Measurements from ENCODE around the gene OR6K2.
"Not testable (repeated sequence)": the region's sequence is repeated elsewhere in the genome, so short reads cannot be mapped to it uniquely, and the experiment has no call there.

The OR6K2 gene, protein sequence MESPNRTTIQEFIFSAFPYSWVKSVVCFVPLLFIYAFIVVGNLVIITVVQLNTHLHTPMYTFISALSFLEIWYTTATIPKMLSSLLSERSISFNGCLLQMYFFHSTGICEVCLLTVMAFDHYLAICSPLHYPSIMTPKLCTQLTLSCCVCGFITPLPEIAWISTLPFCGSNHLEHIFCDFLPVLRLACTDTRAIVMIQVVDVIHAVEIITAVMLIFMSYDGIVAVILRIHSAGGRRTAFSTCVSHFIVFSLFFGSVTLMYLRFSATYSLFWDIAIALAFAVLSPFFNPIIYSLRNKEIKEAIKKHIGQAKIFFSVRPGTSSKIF

DNA sequence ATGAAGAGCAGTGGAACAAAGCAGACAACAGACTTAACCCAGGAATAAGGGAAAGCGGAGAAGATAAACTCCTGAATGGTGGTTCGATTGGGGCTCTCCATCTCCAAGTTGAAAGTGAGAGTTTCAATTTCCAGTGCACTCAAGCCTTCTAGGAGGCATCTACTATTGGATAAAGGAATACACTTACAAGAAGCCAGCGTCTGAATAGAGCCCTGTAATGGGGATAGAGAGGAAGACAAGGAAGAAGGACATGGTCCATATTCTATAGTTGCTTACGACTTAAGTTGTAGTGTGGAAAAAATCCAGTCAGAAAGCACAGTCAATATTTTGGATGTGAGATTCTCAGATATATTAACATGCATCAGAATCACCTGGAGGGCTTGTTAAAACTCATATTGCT, at the start of gene OR6K2:
Gene OR6K2, minus strand, starts transcription at position 101 of the 400 bp plus-strand sequence. Its CDS starts 0 bp downstream, at position 101.
- in situ Hi-C loops (cut with HindIII; ENCODE audit: low sequenced_read_pairs) = no loop called here

DNA sequence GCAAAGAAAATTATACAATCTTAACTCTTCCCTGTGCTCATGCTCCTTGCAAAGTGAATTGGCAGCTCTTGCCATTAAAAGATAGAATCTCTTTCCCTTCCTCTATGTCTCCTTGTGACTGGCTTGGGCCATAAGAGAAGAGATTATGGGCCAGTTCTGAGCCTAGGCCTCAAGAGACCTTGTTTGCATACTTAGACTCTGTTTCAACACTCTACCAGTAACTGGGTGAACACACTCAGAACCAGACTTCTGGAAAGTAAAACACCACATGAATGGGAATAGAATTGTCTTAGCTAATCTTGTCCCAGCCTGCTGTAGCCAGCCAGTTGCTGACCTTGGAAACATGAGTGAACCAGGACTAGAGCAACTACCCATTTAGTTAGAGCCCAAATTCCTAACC, 35.4 kb upstream of the OR6K2 start:
- in situ Hi-C loops (cut with HindIII; ENCODE audit: low sequenced_read_pairs) = no loop called here

DNA sequence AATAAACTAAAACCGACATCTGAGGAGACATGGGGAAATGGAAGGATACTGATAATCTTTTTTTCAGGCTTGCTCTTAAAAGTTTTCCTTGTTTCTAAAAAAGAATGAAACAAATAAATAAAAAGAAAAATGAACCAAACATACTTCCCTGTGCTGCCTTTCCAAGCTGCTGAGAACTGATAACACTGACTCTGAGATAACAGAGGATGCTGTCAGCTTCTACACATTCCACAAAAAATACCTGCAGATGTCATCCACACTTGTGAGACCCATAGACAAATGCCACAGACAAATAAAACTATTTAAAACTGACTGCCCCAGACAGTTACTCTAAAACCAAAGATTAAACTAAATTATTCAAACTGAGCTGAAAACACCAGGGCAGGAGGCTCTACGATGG, 32.1 kb upstream of the OR6K2 start:
- in situ Hi-C loops (cut with HindIII; ENCODE audit: low sequenced_read_pairs) = no loop called here

DNA sequence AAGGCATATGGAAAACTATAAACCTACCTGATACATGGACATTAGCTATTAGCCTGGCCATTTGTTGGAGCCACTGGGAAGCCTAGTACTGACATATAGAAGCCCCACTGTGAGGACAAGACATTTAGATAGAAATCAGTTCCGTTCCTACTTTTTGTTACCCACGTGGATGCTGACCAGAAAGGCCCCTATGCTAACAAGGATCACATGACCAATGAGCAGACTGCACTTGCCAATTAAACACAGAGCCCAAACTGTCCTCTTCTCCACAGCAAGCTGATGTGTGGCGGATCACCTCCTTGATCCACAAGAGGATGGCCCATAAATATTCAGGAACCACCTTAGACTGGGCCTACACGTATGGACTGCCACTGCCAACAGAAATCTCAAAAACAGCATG, 31.3 kb upstream of the OR6K2 start:
- in situ Hi-C loops (cut with HindIII; ENCODE audit: low sequenced_read_pairs) = no loop called here

DNA sequence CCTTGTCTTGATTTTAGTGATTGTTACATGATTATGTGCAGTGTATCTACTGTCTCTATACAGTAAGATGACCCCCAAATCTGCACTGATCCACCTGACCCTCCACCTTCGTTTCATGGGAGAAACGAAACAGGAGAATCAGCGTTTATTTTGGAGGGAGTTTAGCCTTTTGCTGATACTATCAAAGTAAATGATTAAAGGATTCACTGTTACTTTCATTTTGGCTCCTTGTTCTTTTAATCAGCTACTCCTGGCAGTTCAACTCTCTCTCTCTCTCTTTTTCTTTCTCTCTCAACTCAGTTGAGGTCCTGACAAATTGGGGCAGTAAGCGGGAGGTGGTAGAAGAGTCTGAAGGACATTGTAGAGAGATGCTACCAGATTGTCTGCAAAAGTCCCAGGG, 30.0 kb upstream of the OR6K2 start:
- in situ Hi-C loops (cut with HindIII; ENCODE audit: low sequenced_read_pairs) = no loop called here

DNA sequence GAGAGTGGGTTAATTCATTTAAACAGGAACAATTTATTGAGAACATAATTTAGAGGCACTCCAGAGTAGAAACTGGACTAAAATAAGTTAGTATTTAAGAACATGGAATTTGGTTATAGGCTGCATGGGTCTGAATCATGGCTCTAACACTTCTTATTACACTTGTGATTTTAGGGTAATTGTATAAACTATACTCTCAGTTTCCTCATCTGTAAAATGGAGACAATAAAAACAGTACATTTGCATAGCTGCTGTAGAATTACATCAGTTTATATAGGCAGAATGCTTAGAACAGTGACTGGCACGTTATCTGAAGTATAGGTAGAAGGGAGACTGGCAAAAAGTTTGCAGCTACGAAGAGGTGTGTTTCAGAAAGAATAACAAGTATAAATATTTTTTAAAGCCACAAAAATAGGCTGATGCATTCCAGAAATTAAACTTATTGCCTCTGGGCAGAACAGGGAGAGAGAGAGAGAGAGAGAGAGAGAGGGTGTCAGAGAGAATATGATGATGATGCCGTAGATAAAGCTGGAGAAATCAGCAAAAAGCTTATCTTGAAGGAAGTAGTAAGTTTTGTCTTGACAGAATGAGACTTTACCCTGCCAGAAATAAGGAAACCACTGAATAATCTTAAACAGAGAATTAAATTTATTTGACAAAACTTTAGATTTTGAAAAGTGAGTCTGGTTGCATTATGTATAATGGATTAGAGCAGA, 28.2 kb upstream of the OR6K2 start:
- in situ Hi-C loops (cut with HindIII; ENCODE audit: low sequenced_read_pairs) = no loop called here

DNA sequence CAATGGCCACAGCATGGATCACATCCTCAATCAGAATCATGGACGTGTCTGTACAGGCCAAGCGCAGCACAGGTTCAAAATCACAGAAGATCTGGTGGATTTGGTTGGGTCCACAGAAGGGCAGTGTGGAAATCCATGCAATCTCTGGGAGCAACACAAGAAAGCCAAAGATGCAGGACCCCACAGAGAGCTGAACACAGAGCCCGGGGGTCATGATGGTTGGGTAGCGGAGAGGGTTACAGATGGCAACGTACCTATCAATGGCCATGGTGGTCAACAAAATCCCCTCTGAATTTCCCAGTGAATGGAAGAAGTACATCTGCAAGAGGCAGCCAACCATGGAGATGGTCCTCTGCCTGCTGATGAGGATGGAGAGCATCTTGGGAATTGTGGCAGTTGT, 24.0 kb upstream of the OR6K2 start:
- in situ Hi-C loops (cut with HindIII; ENCODE audit: low sequenced_read_pairs) = no loop called here

DNA sequence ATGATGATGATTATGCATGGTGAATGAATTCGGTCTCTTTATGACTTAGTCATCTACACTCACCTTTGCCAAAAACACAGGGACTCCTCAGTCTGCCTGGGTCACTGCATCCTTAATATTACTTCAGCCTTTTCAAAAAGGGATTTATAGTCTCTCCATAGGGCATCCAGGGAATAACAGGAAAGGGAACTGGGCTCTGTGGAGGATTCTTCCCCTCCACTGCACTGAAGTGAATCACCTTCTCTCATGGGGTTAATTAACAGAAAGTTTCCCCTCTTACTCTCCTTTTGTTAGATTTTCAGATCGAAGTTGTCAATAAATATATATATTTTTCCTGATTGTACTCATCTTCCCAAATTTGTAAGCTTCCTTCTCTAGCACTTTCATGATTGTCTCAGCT, 20.2 kb upstream of the OR6K2 start, which contains the start of gene OR6K3:
Gene OR6K3, minus strand, starts transcription at position 101 of the 400 bp plus-strand sequence. CDS start 2,605 bp downstream, outside the sequence.
- in situ Hi-C loops (cut with HindIII; ENCODE audit: low sequenced_read_pairs) = no loop called here

DNA sequence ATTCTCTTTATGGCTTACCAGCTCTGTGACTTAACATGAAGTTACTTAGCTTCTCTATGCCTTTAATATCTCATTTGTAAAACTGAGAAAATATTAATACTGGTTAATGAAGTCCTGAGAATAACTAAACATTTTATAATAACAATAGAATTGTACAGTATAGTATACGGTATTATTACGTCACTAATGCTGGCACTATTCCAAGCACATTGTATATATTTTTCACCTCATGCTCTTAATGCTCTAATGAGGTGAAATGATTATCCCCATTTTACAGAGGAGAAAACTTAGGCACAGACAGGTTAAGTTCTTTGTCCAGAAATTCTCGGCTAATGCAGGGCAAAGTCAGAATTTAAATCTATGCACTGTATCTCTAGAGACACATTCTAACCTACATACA, 19.2 kb upstream of the OR6K2 start:
- in situ Hi-C loops (cut with HindIII; ENCODE audit: low sequenced_read_pairs) = no loop called here

DNA sequence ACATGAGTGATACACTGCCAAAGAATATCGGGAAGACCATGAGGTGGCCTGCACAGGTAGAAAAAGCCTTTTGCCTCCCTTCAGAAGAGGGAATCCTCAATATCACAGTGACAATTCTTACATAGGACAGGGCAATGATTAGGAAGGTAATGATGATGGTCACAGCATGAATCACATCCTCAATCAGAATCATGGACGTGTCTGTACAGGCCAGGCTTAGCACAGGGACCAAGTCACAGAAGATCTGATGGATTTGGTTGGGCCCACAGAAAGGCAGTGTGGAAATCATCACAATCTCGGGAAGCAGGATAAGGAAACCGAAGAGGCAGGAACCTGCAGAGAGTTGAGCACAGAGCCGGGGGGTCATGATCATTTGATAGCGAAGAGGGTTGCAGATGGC, 16.9 kb upstream of the OR6K2 start:
- in situ Hi-C loops (cut with HindIII; ENCODE audit: low sequenced_read_pairs) = no loop called here

DNA sequence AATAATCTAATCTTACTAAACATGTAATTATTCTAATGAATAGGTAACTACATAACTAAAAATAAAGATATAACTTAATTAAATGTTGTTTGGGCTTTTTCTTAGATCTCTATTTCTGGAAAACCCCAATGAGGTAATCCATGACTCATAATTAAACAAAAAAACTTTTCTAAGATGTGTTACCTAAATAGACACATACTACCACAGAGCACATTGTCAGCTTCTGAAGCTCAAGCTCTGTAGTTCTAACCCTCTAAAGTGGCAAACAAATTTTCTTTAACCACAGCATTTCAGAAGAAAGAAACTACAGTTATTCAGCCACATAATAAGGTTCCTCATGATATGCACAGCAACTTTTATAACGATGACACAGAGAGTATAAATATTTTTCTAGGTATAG, 15.9 kb upstream of the OR6K2 start:
- in situ Hi-C loops (cut with HindIII; ENCODE audit: low sequenced_read_pairs) = no loop called here

DNA sequence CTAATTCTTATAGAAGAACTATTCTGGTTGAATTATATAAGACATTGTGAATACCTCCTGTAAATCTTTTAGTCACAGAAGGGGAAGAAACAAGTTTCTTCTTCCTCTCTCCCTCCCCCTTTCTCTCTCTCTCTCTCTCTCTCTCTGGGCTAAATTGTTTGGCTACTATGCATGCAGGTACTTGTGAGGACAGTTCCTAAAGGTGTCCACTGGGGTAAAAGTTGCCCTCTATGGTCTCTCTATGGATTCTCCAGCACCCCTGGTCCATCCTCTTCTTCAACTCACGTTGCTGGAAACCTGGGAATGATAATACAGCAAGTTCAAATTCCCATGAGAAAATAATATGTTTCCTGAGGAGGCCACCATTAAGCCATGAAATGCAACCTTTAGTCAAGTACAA, 14.3 kb upstream of the OR6K2 start:
- in situ Hi-C loops (cut with HindIII; ENCODE audit: low sequenced_read_pairs) = no loop called here

DNA sequence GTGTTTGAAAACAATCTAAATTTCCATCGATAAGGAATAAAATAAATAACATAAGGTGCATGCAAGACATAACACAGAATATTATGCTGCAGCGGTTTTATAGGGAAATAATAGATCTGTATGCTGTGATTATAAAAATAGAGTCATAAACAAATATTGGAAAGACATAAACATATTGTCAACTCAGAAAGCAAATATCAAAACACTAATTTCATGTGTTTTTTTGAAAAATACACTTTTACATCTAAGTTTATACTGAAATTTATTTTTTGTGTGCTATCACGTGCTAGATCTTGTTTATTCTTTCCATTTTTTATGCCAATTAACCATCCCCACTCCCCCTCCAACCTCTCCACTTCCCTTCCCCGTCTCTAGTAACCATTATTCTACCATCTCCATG, 10.6 kb upstream of the OR6K2 start:
- in situ Hi-C loops (cut with HindIII; ENCODE audit: low sequenced_read_pairs) = no loop called here

DNA sequence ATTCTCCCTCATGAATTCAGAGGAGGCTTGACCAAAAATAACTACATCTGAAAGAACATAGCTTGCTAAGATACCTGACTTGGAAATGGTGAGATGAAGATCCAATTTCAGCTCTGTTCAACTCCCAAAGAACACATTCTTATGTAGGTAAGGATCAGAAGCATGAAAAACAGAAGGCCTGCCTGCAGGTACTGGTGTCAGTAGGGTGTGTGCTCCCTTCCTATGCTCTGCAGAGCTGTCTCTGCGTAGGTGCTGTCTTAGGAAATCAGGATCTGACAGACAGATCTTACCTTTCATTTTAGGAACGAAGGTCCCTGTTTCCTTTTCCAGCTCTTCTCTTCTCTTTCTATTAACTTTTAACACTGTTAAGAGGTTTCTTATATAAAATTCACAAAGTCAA, 5.6 kb upstream of the OR6K2 start:
- in situ Hi-C loops (cut with HindIII; ENCODE audit: low sequenced_read_pairs) = no loop called here

DNA sequence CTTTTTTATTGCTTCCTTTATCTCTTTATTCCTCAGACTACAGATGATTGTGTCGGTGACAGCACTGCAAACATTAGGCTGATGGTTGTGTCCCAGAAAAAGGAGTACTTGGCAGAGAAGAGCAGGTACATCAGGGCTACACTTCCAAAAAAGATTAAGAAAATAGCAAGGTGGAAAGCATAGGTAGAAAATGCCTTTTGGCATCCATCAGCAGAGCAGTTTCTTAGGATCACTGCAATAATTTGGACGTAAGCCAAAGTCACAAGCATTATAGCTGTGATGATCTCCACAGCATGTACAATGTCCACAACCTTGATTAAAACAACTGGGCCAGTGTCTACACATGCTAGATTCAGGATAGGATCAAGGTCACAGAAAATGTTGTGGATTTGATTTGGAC, 5.9 kb downstream of the OR6K2 start:
- in situ Hi-C loops (cut with HindIII; ENCODE audit: low sequenced_read_pairs) = no loop called here

DNA sequence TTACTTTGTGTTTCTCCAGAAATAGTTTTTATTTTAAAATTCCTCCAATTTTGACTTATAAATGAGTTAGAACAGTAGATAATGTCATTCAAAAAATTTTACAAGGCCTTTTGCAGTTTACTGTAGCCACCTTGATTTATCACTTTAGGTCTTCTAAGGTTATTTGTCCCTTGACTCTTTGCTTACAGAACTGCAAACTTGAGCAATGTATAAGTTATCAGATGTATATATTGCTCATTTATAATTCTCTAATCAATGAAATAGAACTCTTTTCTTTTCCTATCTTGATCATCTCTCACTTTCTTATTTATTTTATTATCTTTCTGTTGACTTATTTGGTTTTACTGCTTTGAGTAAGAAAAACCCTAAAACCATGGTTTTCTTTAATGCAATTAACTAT, 8.1 kb downstream of the OR6K2 start:
- in situ Hi-C loops (cut with HindIII; ENCODE audit: low sequenced_read_pairs) = no loop called here

DNA sequence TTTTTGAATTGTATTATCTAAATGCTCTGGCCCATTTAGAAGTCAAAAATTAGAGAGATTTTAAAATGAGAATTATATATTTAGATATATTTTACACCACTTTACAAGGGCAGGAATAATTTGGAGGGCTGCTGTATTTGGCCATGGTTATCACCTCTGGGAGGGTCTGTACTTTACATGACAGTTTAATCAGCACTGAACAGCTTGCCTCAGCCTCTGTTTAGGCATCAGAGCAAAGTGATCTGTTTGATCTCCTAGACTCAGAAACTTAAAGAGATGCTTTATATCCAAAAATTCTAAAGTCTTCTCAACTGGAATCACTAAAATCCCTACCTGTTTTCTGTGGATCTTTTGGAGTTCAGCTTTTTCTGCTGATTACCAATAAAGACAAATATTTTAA, 8.5 kb downstream of the OR6K2 start:
- in situ Hi-C loops (cut with HindIII; ENCODE audit: low sequenced_read_pairs) = no loop called here

DNA sequence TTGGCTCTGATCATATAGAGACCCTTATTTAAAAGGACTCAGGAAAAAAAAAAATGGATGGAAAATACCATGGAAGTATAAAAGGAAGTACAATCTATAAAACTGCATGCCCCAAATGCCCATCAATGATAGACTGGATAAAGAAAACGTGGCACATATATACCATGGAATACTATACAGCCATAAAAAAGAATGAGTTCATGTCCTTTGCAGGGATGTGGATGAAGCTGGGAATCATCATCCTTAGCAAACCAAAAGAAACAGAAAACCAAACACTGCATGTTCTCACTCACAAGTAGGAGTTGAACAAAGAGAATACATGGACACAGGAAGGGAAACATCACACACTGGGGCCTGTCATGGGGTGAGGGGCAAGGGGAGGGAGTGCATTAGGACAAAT, 9.3 kb downstream of the OR6K2 start:
- in situ Hi-C loops (cut with HindIII; ENCODE audit: low sequenced_read_pairs) = not testable (repeated sequence)

DNA sequence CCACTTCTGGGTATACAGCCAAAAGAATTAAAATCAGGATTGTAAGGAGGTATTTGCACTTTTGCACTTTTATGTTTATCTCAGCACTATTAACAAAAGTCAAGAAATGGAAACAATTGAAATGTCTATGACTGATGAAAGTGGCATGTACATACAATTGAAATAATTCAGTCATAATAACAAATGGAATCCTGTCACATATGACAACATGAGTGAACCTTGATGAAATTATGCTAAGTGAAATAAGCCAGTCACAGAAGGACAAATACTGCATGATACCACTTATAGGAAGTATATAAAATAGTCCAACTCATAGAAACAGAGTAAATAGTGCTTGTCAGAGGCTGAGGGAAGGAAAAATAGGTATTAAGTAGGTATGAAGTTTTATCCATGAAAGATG, 10.6 kb downstream of the OR6K2 start:
- in situ Hi-C loops (cut with HindIII; ENCODE audit: low sequenced_read_pairs) = no loop called here

DNA sequence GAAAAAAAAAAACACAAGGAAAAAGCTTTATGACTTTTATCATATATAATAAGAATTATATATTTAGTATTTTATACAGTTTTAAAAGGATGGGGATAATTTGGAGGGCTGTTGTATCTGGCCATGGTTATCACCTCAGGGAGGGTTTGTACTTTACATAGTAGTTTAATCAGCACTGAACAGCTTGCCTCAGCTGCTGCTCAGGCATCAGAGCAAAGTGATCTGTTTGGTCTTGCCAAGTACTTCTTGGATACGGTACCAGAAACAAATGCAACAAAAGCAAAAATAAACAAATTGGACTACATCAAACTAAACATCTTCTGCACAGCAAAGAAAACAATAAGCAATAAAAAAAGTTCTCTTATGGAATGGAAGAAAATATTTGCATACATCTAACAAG, 11.3 kb downstream of the OR6K2 start:
- in situ Hi-C loops (cut with HindIII; ENCODE audit: low sequenced_read_pairs) = no loop called here

DNA sequence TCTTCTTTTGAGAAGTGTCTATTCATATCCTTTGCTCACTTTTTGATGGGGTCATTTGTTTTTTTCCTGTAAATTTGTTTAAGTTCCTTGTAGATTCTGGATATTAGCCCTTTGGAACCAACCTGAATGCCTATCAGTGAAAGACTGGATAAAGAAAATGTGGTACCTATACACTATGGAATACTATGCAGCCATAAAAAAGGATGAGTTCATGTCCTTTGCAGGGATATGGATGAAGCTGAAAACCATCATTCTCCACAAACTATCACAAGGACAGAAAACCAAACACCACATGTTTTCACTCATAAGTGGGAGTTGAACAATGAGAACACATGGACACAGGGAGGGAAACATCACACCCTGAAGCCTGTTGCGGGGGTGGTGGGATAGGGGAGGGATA, 12.1 kb downstream of the OR6K2 start:
- in situ Hi-C loops (cut with HindIII; ENCODE audit: low sequenced_read_pairs) = not testable (repeated sequence)

DNA sequence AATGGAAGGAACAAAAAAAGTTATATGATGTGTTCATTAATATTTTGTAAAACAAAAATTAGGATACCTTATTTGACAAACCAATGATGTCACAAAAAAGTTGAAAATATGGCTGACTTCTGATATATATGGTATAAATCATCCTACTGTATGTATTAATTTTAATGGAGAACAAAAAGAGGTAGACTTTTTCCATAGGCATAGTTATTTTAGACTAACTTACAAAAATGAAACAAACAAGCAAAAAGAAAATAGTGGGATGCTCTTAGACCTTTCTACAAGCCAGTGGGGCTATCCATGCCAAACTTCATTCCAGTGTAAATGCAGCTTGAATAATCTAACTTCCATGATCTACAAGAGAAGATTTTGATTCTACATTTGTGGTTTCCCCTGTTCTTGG, 13.4 kb downstream of the OR6K2 start:
- in situ Hi-C loops (cut with HindIII; ENCODE audit: low sequenced_read_pairs) = no loop called here

Measured in DLD1 (cell line).